MM.1S (cell line): ENCODE measurements around the gene ESRRB.

Source experiments
- CTCF ChIP-seq: fragments of 300-600 bp; sonication (generic); IDR thresholded peaks from 2 replicates; pipeline ENCODE4 v1.5.1; 2016; ENCODE audit warnings: antibody characterized with exemption, low read length, mixed read lengths
- EZH2phosphoT487 ChIP-seq: fragments of 300-600 bp; sonication (generic); IDR thresholded peaks from 2 replicates; pipeline ENCODE4 v1.6.1; 2018; ENCODE audit warnings: antibody characterized with exemption, low read length

GRCh38 chr14:76422662-76423061 is 46.7 kb downstream of the ESRRB start:
- TF ChIP-seq CTCF = no peak
- no peak for TF ChIP-seq EZH2phosphoT487
